DMS 273 (cell line): ENCODE results near the gene CTDSPL.

Source experiments
- DNase-seq: peaks from one replicate; lab custom pipeline; 2025; ENCODE audit not compliant: unreplicated experiment; lab: John Stamatoyannopoulos, UW

Gene CTDSPL

GRCh38 chr3:37888421-37888820 lies 26.7 kb downstream of the CTDSPL start:
- DNase-seq, result no peak

DNA sequence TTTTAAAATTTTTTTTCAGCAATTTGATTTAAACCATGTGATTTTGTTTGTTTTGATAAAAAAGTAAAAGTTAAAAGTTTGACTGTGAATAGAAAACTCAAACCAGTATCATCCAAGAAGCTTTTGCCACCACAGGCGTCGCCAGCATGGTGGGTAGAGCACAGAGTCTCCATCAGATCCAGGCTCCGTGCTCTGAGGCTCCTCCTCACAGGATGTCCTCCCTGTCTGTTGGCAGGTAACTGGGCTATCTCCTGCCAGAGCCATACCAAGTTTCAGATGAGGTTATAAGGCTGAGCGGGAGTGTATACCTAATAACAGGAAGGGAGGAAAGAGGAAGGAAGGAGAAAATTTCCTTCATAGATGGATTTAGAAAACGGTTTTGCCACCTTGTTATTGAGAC lies 28.8 kb downstream of the CTDSPL start:
- no peak for DNase-seq

DNA sequence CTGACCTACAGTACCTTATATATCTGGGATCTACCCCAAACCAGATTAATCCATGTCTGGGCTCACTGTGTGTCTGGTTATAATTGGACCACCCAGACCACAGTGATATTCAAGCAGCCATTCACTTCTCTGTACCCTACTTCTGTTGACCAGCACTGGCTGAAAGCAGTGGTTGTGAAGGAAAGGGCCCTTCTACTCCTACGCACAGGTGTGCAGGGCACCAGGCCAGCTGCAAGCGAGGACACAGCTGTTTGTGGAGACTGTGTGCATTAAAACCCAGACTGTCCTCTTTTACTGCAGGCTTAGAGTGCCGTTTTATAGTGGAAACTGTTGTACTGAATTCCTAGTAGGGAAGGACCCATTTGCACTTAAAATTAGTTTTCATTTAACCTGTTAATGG lies 29.5 kb downstream of the CTDSPL start:
- DNase-seq, result peak; percentile 43

DNA sequence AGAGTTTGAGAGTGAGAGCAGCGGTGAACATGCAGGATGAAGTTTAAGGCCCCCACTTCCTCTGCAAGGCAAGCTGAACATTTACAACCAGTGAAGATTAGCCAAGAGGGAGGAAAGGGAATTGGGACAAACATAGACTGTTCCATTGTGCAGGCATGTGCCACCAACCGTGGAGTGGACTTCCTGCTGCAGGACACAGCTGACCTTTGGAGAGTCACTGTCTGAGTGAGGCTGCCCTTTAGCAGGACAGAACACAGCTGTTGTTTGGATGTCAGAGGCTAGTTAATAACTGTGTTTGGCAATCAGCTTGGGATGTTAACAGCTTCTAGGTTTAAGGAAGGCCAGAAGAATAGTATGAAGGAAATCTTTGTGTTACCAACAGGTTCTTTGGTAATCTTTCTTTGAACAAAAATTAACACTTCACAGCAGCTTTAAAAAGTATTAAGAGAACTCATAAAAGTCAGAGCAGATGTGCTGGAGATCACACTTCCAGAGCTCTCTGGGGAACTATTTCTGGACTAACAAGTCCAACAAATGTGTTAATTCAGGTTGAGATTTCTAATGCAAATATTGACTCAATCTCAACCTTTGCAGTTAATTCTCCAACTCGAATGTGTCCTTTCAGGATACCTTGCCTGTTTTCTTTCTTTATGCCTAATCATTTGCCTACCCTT lies 31.4 kb downstream of the CTDSPL start:
- peak; percentile 17 for DNase-seq

DNA sequence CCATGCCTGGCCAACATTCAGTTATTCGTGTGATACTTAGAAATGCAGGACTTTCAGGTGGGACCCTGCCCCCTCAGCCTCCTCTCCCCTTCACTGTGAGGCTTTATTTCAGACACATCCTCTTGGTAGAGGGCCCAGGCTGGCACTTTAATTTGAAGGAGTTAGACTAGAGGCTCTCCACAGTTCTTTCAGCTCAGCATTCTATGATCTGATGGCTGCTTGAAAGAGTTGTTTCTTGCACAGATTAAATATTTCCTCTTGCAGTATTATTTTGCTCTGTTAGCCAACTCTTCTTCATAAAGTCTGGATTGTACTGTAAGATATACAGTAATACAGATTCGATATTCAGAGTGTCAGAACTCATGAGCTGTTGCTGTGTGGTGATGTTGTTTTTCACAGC lies 35.1 kb downstream of the CTDSPL start:
- no peak for DNase-seq

DNA sequence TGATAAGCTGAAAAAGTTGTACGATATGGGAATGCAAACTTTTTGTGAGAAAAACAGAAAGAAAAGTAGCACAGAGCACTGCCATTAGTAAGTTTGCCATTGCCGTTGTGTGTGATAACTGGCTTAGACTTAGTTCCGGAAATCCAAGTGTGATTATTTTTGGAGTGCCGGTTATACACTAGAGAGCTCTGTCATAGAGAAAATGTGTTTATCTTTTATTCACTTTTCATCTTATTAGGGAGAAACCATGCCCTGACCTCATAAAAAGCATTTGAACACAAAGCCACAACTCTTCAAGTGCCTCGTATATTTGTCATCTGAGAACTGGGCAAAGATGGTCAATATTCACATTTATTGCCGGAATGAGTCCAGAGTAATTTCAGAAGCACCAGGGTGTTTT lies 36.1 kb downstream of the CTDSPL start:
- no peak for DNase-seq

DNA sequence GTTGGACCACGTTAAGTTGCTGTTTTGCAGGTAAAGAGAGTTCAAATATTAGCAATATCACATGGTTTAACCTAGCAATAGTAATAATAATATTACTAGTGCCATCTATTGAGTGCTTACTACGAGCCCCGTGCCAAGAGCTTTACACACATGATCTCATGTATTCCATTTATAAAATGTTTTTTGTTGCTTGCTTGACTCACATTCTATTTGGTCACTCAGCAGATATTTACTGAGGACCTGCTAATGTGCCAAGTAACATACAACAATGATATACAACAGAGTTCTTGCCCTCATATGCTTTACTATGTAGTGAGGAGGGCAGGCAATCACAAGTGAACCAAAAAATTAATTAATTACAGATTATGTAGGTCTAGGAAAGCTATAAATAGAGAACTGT lies 36.7 kb downstream of the CTDSPL start:
- DNase-seq, result no peak

GRCh38 chr3:37899101-37899707 lies 37.5 kb downstream of the CTDSPL start:
- DNase-seq, result no peak

GRCh38 chr3:37899711-37900306 lies 38.1 kb downstream of the CTDSPL start:
- no peak for DNase-seq

DNA sequence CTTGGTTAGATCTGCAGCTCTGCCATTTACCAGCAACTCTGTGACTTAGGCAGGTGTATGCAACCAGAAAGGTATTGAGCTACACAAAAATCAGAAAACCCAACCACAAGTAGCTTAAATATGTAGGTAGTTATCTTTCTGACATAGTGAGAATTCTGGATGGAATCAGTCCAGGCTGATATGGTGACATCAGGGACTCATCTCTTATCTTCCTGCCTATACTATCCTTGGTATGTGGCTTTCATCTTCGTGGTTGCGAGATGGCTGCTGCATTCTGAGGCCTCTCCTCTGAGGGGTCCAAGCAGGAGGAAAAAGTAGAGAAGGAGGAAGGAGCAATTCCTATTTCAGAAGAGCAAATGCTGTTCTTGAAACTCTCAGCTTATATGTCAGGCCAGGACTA lies 40.0 kb downstream of the CTDSPL start:
- no peak for DNase-seq

DNA sequence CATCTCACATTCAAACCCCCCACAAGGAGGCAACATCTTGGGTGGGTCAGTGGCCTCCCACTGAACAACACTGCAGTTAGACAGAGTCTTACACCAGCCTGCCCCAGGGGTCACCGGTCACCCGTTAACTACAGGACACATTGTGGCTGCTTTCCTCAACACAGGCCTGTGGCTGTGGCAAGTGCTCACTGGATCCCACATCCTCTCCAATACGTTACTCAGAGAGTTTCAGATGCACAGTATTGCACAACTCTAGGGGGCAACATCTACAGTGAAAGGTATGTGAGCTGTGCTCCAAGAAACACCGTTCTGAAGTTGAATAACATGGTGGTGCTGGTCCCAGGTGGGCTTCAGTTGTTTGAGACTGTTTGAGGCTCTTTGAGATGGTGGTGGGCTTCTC lies 41.0 kb downstream of the CTDSPL start:
- no peak for DNase-seq

DNA sequence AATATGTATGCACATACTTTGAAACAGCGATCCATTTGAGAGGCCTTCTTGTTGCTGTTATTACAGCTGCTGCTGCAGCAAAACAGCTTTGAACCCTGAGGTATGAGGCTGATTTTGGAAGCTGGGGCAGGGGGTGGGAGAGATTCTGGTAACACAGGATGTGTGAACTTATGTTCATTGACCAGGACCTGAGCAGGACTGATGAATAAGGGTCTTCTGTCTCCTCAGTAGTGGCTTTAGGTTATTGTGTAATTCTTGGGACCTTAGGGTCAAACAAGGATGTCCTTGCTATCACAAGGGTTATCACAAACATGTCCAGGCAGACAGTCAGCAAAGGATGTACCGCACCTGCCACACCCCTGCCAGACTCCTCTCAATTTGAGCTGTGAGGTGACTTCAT lies 41.6 kb downstream of the CTDSPL start:
- DNase-seq, result no peak

- DNase-seq, result no peak
Observed at GRCh38 chr3:37903734-37904133, 42.1 kb downstream of the CTDSPL start.

GRCh38 chr3:37904601-37905000 lies 42.9 kb downstream of the CTDSPL start:
- DNase-seq, result peak; percentile 56

GRCh38 chr3:37905346-37905745 lies 43.7 kb downstream of the CTDSPL start:
- DNase-seq, result peak; percentile 21

DNA sequence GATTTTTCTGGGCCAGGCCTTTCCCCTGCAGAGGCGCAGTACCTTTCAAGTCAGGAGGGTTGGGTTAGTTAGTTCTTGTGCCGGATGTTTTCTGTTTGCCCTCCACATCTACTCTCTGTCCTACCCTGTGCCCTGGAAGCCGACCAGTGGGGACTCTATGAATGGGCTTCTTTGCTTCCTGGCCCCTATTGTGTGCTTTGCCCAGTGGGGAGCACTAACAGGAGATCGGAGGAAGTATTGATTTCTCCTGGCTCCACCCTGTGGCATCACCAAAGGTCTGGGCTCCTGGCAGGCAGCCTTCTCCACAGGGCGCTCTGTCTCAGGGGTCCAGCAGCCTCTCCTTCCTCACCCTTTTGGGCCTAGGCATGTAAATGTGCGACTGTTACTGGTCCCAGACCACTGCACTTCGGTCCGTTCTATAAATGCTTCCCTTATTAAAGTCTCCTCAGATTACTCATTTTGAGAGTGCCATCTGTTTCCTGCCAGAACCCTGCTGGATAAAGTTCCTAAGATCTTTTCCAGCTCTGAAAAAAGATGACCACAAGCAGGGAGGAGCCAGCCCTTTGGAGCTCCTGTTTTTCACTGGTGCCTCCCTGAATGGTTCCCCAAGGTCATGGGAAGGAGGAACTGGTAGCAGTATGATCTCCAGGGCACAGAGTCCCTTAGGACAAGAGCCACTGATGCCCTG lies 44.5 kb downstream of the CTDSPL start:
- peak; percentile 86 for DNase-seq

DNA sequence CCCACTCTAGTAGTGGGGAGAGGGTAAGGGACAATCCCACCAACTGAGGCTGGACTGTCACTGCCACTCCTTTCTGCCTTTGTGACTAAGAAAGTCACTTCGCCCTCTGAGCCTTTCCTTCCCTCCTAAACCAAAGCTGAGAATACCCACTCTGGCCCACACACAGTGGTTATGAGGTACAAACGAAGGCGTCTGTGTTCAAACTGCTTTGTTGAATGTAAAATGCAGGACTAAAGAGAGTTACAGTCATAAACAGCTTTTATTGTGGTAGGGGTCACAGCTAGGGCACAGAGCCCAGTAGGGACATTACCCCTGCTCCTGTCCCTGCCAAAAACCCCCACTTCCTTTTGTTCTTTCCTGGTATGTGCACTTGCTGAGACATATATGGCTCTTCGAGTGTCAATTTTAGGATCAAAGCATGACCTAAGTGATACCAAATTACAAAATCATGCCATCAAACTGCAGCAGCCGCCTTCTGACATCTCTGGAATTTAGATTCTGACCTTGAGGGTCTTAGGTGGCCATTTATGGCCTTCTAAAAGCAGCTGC lies 45.1 kb downstream of the CTDSPL start:
- no peak for DNase-seq

DNA sequence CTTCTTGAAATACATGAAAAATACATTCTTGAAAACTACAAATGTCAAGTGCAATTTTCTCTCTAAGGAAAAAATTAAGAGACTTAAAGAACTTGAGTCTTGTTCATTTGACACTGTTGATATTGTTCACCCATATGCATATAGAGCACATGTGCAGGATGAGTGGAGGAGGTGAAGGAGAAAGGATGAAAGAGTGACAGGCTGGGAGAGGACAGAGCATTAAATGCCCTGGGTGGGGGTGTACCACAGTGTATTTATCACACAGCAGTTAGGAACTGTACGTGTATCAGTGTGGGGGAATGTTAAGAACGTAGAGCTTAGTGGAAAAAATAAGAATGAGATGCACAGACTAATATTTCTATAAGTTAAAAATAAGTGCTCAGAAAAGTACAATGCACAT lies 45.7 kb downstream of the CTDSPL start:
- DNase-seq, result peak; percentile 6

DNA sequence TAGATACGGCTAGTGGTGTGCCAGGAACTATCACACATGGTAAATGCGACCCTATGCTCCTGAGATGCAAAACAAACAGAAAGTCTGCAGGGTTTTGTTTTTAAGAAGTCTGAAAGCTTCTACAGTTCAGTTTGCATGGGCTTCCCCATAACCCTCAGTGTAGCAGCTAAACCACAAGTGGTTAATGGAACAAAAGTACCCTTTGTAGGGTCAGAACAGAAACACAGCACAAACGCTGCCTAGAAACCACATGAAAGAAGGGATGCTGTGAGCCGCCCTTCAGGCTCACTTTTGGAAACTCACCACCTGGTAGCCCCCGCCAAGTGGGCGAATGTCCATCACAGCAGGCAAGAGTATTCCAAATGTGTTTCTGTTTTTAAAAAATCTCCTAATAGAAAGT lies 46.2 kb downstream of the CTDSPL start:
- no peak for DNase-seq

DNA sequence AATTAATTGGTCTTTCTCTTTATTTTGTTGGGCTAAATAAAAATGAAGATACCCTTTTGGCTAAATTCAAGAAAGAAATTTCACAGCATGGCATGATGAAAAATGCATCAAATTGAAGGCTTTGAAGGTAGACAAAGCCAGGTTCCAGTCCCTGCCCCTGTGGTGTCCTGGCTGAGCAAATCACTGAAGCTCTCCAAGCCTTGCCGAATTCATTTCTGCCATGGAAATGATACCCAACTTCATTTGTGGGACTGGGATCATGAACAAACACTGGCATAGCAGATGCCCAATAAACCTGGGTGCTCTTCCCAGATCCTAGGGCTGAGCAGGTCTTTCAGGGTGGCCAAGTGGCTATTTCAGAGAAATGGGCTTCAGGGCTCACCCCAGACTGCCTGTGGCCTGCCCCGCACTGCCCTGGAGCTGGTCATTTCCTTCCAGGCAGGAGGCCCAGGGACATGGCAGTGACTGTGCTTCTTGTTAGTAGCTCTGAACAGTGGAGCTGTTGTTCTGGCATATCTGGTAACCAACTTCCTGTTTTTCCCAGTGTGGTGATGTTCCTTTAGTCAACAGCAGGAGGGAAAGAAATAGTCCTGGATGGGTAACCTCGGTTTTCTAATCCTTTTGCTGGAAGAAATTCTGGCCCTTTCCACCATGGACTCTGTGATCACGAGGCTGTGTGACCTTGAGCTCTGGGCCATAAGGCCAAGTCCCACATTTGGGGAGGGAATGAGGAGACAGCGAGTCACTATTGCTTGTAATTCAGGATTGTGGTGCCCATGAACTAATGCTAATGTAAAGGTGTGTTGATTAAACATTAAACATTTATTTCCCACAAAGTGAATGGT lies 47.6 kb downstream of the CTDSPL start:
- DNase-seq, result no peak
